HG03097 (cell line): ENCODE data around the gene ZBTB16.

Experiments used
- ATAC-seq: cut with Tn5 transposase; IDR thresholded peaks from one replicate; pipeline ENCODE4 v1.9.1; 2021; ENCODE audit not compliant: unreplicated experiment, low FRiP score

Gene ZBTB16

DNA sequence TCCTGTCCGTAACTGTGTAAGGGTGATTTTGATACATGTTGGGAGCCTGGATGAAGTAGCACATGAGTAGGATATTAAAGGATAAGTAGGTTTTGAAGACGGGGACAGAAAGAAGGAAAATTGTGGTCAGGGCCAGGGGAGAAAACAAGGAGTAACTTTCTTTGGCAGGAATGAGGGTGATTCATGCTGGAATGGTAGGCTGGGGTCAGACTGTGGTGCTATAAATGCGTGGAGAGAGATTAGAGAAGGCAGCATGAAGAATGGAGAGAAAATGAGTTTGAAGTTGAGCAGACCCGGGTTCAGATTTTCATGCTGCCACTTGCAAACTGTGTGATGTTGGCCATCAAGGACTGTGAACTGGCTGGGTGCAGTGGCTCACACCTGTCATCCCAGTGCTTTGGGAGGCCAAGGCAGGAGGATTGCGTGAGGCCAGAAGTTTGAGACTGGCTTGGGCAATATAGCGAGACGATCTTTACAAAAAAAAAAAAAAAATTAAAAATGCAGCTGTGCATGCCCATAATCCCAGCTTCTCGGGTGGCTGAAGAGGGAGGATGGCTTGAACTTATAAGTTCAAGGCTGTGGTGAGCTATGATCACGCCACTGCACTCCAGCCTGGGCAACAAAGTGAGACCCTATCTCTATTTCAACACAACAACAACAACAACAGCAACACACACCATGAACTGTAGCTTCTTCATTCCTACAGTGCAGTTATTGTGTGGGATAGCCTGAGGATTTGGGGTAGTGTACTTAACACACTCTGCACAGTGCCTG lies 22.3 kb downstream of the ZBTB16 start:
- no peak for ATAC-seq

DNA sequence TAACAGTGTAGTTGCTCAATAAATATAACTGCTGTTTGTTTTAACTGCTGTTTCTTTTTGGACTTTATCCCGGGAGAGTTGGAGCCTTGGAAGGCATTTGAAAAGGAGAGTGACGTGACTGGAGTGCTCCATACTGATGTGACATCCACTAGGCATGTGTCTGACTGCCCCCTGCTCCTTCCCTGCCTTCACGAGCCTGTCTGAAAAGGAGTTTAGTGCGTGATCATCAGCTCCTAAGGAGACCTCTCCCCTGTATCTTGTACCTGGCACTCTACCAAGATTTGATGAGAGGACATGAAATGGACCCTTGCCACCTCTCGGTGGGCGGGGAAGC lies 22.9 kb downstream of the ZBTB16 start:
- ATAC-seq = no peak

DNA sequence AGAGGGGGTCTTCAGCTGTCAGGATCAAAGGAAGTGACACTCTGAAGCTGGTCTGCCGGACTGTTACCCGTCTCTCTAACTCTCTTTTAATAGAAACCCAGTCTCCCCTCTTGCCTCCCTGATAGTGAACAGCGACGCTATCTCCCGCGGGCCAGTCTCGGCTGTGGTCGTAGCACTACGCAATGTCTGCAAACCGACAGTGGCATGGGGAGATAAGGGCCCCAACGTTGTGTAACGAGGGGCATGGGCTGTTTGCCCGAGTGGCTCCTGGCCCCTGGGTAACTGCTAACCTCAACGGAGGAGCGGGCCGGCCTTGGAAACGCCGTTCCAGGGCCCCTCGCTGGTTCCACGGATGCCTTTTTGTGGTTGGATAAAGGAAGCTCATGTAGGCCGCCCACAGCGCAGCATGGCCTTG lies 23.3 kb downstream of the ZBTB16 start:
- no peak for ATAC-seq

DNA sequence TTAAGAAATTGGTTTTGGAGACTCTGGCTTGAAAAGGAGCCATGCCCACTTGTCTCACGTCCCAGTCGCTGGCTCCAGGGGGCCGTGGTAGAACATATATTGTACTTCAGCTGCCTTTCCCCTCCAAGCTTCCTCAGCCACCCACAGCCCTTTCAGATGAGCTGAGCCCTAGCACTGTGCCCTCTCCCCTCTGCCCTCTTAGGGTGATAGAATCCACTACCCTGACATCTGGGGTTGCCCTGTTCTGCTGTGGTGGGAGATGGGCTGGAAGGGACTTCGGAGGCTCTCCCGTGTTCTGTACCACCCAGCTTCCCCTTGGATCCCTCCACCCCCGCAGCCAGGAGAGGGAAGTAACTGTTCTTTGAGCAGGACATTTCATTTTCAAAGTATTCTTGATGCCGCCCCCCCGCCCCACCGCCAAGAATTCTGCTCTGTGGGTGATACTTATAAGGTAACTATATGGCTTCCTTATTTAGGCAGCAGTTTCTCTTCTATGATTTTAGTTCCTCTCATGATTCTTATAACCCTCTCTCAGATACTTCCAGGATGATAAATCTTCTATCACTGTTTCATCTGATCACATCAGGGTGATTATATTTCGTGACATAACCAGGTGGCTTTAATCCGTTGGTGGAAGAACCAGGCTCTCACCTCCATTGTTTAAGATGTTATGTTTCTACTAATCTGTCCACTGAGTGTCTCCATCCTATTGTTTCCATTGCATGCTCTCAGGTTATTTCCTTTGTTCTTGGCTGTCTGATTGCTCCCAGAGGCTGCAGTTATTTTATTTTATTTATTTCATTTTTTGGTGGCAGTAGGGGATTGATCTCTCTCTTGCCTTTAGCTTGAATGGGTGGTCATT lies 24.1 kb downstream of the ZBTB16 start:
- no peak for ATAC-seq

DNA sequence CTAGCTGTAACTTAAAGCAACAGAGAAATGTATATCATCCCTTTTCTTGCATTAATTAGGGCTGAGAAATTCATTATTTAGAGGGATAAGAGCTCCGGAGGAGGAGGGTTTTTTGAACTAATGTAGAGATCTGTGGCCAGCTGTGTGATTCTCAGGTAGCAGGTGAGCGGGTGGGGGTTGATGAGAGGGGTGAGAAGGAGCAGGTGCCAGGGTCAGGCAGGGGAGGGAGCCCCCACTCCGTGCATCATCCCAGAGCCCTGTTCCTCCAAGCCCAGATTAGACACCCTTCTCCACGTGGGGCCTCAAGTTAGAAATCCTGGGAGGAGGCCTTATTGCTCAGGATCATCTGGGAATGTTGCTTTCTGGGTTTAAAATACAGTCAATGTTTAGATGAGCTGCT lies 24.9 kb downstream of the ZBTB16 start:
- no peak for ATAC-seq

DNA sequence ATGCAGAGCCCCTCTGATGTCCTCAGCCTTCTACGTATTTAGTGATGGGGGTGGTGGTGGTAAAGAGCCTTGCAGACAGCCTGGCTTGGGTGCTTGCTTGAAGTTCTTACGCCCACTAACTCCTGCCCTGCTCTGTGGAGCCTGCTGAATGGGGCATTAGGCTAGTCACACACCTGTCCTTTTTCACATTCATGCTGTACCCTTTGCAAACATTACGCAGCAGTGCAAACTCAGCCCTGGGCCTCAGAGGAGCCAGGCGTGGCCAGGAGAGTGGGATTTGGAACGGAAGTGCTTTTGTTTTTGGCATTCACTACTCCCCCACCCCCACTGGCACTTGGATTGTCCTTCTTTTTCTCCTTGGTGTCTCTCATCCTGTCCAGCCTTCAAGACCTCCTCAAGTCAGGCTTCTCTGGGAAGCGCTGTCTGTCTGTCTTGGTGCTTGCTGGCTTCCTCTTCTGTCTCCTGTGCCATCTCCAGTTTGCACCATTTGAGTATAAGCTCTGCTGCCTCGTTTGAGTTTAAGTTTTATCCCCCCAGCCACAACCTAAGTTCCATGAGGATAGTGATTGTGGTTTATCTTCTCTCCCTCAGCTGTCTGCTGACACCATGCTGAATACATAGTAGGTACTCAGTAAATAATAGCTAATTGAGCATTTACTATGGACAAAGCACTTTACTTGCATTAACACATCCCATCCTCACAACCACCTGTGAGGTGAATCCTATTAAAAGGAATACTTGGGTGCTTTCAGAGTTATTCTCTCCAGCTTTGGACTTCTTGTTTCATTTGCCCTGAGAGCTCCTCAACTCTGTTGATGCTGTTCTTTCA lies 26.7 kb downstream of the ZBTB16 start:
- ATAC-seq = no peak

DNA sequence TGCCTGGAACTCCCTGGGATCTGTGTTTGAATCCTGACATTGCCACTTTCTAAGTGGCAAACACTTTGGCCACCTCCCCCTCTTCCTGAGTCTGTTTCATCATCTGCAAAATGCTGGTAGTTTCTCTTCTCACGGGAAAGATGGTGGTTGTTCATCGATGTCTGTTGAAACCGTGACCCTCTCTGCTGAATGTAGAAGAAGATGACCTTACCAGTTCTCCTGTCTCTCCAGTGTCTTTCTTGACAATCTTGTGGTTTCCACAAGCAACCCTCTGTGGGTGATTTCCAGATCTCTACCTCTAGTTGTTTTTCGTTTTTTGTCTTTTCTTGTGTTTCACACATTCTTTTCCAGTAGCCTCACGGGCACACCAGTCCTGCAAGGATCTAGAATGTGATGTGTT lies 27.5 kb downstream of the ZBTB16 start:
- no peak for ATAC-seq

DNA sequence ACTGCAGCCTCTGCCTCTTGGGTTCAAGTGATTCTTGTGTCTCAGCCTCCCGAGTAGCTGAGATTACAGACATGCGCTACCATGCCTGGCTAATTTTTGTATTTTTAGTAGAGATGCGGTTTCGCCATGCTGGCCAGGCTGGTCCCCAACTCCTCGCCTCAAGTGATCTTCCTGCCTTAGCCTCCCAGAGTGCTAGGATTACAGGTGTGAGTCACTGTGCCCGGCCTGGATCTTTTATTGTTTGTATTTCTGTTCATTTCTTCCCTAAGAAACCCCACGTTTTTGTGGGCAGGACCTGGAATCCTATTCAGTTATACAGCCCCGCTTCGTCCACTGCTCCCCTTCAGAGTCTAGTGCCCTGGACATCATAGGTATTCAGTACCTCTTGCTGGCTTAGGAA lies 28.7 kb downstream of the ZBTB16 start:
- ATAC-seq = no peak

DNA sequence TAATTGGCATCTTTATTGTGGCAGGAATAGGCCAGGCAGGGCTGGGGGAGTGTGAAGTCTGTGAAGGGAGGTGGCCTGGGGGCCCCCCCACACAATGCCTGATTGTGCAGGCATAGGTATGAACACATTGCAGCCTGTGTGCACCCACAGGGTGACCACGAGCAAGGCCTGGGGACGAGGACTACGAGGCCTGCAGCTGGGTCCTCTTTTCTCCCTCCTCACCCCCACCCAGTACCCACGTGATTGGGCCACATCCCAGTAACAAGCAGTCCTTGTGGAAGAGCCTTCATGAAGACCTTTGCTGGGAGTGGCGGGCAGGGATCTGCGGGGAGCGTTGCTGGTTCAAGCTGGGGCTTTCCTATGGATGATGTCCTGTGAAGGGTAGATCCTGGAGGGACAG lies 29.3 kb downstream of the ZBTB16 start:
- no peak for ATAC-seq

DNA sequence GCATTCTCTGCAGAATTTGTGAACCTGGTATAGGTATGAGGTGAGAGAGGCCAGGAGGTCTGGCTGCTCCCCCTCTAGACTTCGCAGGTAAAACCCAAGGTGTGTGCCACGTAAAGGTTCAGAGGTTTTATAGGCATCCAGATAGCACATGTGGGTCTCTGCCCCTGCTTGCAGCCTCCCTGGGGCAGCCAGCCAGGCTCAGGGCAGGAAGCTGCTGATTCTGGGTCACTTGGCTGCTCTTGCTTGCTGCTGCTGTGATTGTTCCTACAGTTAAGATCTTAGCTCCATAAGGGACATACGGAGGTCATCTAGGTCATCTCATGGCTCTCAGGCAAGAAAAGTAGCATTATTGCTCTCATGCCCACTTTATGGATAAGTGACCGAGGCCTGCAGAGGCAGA lies 30.2 kb downstream of the ZBTB16 start:
- no peak for ATAC-seq

DNA sequence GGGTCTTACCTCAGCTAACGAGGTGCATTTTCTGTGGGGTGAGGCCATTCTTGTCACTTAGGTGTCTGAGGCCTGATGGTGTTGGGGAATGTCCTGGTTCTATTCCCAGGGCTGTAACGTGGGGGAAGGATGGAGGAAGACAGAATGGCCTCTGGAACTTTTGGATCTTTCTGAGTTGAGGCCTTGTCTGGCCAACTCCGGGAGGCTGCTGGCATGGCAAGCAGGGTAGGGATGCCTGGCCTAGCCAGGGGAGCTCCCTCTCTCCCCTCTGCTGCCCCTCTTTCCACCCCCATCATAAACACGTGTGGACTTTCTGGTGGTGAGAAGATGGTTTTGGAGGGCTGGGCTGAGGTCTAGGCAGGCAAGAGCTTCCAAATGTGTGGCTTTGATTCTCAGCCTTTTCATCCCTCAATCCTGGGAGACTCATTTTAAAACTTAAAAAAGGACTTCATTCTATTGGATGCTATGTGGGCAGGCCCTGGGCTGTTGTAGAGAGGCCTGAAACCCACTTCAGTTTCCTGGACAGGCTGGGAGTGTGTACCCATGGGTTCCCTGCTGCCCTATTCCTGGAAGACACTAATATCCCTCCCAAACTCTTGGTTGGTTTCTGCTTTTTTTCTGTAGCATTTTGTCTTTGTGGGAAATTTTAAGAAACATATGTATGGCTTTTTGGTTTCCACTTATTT lies 30.9 kb downstream of the ZBTB16 start:
- ATAC-seq = no peak

DNA sequence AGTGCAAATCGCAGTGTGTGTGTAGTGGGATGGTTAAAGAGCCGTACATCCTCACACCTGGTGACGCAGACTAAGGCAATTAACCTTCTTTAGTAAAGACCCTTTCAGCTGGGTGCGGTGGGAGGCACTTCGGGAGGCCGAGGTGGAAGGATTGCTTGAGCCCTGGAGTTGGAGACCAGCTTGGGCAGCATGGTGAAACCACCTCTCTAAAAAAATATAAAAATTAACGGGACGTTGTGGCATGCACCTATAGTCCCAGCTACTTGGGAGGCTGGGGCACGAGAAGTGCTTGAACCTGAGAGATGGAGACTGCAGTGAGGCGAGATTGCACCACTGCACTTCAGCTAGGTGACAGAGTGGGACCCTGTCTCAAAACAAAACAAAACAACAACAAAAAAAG lies 31.5 kb downstream of the ZBTB16 start:
- no peak for ATAC-seq

DNA sequence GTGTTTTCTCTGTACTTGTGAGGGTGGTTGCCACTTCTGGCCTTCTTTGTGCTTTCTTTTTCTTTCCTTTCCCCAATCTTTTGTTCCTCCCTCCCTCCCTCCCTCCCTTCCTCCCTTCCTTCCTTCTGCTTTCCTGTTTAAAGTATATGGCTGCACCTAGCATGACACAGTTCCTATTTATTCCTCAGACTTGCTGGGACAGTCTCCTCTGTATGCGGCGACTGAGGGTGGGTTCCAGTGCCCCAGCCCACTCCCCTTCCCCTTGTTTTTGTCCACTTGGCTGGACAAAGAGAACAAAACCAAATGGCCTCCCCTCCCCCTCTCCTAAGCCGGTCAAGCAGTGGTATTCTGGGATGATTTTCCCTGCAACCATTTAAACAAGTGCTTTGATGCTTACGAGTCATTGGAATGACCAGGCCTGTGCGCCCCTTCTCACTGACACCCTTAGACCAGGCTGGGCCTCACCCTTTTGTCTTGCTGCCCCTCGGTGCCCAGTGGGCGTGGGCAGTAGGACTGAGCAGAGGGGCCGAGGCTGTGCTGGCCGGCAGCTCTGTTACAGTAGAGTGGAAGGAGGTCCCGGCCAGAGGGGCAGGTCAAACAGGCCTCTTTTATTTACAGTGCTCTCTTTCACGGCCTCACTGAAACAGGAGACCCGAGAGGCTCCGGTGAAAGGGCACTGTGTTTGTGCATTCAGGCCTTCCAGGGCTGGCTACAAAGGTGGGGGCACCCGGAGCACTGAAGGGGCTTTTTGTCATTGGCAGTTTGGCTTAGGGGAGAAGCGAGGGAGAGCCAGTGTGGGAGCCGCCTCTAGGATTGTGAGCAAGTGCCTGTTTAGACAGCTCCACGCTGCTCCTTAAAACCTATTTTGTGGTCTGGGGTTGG lies 32.2 kb downstream of the ZBTB16 start:
- ATAC-seq = no peak

DNA sequence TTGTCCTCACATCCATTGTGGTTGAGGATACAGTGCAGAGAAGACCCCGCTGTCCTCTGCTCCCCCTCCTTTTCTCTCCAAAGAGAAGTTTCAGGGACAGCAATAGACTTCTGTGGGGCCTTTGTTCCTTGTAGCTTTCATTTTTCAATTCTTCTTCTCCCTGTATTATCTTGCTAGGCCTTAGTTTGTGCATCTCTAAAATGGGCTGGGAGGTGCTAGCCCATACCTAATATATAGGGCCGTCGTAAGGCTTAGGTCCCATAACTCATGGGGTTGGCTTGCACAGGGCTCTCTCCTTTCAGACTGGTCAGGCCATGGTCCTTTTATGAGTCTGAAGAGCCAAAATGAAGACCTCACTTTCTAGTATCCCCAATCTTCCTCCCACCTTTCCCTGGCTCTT lies 33.0 kb downstream of the ZBTB16 start:
- ATAC-seq = no peak

DNA sequence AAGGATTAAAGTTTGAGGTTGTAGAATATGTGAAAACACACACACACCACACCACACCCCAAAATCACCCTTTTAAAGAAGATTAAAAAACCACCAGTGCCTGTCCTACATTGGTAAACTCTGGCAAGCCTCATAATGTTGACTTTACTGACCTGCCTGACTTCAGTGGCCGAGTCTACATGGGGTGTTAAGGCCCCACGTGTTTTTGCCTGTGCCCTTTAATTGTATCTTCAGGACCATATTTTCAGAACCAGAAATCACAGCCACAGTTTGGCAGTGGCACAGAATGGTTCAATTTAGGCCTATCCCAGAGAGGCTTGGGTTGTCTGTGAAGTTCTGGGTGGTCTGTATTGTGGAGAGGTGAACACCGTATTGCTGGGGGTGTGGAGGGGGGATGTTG lies 33.4 kb downstream of the ZBTB16 start:
- ATAC-seq = no peak

DNA sequence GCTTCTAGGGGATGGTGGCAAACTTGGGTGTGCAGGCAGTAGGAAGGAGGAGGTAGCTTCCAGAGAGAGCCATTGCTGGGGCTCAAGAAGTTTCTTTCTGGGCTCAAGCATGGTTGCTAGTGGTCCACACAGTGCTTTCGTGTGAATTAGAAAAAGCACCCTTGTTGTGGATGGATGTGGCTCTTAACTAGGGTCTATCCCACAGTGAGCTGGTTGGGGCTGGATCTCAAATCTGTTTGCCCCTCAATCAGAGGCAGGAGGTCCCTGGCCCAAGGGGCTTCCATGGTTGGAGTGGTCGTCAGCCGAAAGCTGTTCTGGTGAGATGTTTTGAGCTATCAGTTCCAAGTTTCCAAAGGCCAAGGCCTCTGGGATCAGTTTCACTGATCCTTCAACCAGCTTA lies 35.0 kb downstream of the ZBTB16 start:
- ATAC-seq = no peak

DNA sequence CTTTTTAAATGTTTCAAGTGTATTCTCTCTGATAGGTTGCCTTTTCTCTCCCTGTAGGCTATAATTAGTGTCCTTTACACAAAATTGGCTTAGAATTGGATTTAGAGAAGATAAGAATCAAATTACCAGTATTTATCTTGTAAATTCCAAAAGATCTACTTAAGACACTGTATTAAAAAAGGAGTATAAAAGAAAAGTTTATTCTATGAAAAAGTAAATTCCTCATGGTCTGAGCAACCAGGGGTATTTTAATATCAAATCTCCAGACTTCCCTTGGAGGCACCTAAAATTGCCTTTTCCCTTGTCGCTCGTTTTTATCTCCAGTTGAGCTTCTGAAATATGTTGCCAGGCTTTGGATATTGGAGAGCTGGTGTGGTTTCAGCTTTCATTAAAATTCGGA lies 36.4 kb downstream of the ZBTB16 start:
- ATAC-seq = no peak

DNA sequence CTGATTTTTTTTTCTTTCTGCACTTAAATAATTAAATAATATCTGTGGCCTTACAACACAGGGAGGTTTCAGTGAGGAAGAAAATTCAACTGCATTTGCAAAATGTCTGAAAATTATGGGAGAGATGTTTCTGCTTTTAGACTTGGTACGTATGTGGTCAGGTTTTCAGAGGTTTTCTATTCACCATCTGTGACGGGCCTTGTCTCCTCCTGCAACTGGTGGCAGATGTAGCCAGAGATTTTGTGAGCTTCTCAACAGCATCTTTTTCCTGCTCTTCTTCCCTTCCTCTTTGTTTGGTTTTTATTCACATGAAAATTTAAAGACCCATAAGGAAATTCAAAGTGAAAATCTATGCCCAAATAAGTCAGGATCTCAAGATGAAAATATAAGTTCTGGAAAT lies 38.3 kb downstream of the ZBTB16 start:
- no peak for ATAC-seq

DNA sequence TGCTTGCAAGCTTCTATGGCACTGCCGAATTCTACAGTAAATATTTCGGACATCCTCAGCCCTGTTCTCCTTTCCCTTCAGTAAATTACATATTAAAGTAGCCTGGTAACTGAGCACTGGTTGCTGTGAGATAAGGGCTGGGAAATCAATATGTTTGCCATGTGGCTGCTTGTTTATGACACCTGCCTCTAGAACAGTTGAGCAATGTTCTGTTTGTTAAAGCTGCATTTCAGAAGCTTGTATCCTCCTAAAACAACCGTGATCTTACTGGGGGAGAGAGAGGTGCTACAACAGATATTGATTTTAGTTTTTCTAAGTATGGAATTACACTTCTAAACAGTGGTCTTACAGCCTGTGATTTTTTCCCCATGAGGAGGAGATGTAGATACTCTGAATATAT lies 39.4 kb downstream of the ZBTB16 start:
- no peak for ATAC-seq
